ENCODE data around the gene FHL3. TPM values are rescaled to one million over a fixed set of nuclear protein-coding genes. Genes with fewer than 3 reads are reported as not detected.

FHL3 gene
- total RNA-seq, 1 donor from 2014 or later, result 40.4 TPM

- H3K4me3 Mint-ChIP-seq (ENCODE audit: unreplicated experiment), result peak overlapping the region; percentile 63
- no peaks in the 10 kb centered on the region for H3K27me3 Mint-ChIP-seq (ENCODE audit: unreplicated experiment)
- H3K27ac Mint-ChIP-seq (ENCODE audit: unreplicated experiment), result peak overlapping the region; percentile 83
- H3K36me3 Mint-ChIP-seq (ENCODE audit: unreplicated experiment), result peaks cover 19% of the 10 kb centered on the region
- no peak for DNase-seq (ENCODE audit: extremely low spot score, unreplicated experiment)
- no peak for TF ChIP-seq CTCF (IDR thresholded peaks at IDR 0.05)
- peaks cover 42% of the 10 kb centered on the region for H3K4me1 Mint-ChIP-seq (ENCODE audit: unreplicated experiment)
- H3K9me3 Mint-ChIP-seq (ENCODE audit: unreplicated experiment), result no peaks in the 10 kb centered on the region
Observed at GRCh38 chr1:37995751-37996345, 9.5 kb downstream of the FHL3 start.

DNA sequence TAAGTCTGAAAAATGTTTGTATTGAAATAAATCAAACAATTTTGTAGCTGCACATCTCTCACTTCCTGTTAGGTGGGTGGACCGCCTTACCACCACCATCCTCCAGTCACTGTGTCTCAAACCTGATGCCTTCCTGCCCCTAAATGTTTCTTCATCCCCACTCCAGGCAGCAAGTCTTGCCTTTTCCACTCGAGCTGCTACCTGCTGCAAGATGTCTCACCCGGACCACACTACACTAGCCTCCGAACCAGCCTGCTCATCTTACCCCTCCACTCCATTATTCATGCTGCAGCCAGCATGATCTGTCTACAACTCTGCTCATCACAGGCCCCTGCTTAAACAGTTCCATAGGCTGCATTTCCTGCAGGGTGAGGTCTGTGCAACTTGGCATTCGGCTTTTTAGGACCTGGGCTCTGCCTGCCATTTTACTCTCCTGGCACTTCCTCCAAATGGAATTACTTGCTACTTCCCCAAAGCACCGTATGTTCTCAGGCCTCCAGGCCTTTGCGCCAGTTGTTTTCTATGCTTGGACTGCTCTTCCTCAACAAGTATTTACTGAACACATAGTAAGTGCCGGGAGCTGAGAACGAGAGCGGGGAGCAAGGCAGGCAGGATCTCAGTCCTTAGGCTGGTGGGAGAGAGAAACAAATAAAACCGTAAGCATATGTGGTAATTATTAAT is 10.3 kb downstream of the FHL3 start:
- Mint-ChIP-seq H3K4me3 (ENCODE audit: unreplicated experiment) (peak overlapping the region; percentile 34), H3K27ac (ENCODE audit: unreplicated experiment) (peak overlapping the region; percentile 50), H3K27me3 (ENCODE audit: unreplicated experiment) (no peaks in the 10 kb centered on the region), H3K4me1 (ENCODE audit: unreplicated experiment) (peaks cover 38% of the 10 kb centered on the region), H3K36me3 (ENCODE audit: unreplicated experiment) (peaks cover 19% of the 10 kb centered on the region), H3K9me3 (ENCODE audit: unreplicated experiment) (no peaks in the 10 kb centered on the region)
- no peak for TF ChIP-seq CTCF (IDR thresholded peaks at IDR 0.05)
- no peak for DNase-seq (ENCODE audit: extremely low spot score, unreplicated experiment)

DNA sequence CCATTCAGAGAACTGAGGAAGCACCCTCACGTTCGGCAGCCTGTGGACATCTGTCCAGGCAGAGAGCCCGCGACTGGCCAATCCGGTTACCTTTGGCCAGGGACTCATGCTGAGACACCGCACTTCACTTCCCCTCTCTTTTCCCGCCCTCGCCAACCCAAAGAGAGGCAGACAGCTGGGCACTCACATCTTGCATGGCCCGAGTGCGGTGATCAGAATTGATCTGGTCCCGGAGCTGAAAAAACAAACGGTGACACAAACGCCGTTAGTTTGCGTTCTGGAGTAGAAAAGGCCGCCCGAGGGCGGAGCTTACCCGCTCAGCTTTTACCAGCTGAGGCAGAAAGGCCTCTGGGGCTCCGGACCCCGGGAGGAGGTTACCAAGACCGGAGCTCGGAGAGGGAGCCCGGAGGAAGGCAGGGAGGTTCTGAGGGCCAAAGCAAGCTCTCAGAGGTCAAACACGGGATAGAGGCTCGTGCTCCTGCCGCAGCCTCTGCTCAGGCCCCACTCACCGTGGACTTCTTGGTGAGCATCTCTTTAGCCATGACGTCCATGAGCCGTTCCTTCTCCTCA is 15.9 kb downstream of the FHL3 start:
- no peaks in the 10 kb centered on the region for H3K9me3 Mint-ChIP-seq (ENCODE audit: unreplicated experiment)
- peaks cover 16% of the 10 kb centered on the region for H3K36me3 Mint-ChIP-seq (ENCODE audit: unreplicated experiment)
- H3K27me3 Mint-ChIP-seq (ENCODE audit: unreplicated experiment), result no peaks in the 10 kb centered on the region
- H3K4me1 Mint-ChIP-seq (ENCODE audit: unreplicated experiment), result peaks cover 17% of the 10 kb centered on the region
- DNase-seq (ENCODE audit: extremely low spot score, unreplicated experiment), result peak; percentile 82
- peak overlapping the region; percentile 93 for H3K27ac Mint-ChIP-seq (ENCODE audit: unreplicated experiment)
- TF ChIP-seq CTCF (IDR thresholded peaks at IDR 0.05), result no peak
- H3K4me3 Mint-ChIP-seq (ENCODE audit: unreplicated experiment), result peak overlapping the region; percentile 89

DNA sequence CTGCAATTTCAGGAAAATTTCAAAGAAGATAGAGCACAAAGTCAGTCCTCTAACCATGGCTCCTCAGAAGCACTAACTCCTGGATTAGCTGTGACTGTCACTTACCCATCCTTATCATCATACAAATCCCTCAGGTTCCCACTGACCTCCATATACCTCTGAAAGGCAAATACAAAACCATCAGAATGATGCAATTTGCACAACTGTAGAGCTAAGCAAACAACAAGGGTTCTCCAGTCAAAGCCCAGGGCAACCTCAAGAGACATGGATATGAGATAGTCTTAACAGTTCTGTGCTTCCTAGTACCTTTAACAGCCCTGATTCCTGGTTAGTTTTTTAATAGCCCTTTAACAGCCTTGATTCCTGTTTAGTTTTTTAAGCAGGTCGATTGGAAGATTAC is 17.6 kb downstream of the FHL3 start:
- Mint-ChIP-seq H3K27me3 (ENCODE audit: unreplicated experiment) (no peaks in the 10 kb centered on the region), H3K27ac (ENCODE audit: unreplicated experiment) (no peak overlapping the region), H3K4me1 (ENCODE audit: unreplicated experiment) (peaks cover 17% of the 10 kb centered on the region), H3K9me3 (ENCODE audit: unreplicated experiment) (no peaks in the 10 kb centered on the region), H3K36me3 (ENCODE audit: unreplicated experiment) (peaks cover 18% of the 10 kb centered on the region), H3K4me3 (ENCODE audit: unreplicated experiment) (peak overlapping the region; percentile 18)
- no peak for DNase-seq (ENCODE audit: extremely low spot score, unreplicated experiment)
- no peak for TF ChIP-seq CTCF (IDR thresholded peaks at IDR 0.05)

- DNase-seq (ENCODE audit: extremely low spot score, unreplicated experiment), result no peak
- H3K36me3 Mint-ChIP-seq (ENCODE audit: unreplicated experiment), result peaks cover 48% of the 10 kb centered on the region
- no peak overlapping the region for H3K27ac Mint-ChIP-seq (ENCODE audit: unreplicated experiment)
- TF ChIP-seq CTCF (IDR thresholded peaks at IDR 0.05), result no peak
- no peaks in the 10 kb centered on the region for H3K9me3 Mint-ChIP-seq (ENCODE audit: unreplicated experiment)
- H3K4me3 Mint-ChIP-seq (ENCODE audit: unreplicated experiment), result no peak overlapping the region
- no peaks in the 10 kb centered on the region for H3K27me3 Mint-ChIP-seq (ENCODE audit: unreplicated experiment)
- peaks cover 3% of the 10 kb centered on the region for H3K4me1 Mint-ChIP-seq (ENCODE audit: unreplicated experiment)
Observed at GRCh38 chr1:37983546-37983945, 21.8 kb downstream of the FHL3 start.
